ENCODE results near the gene FBXL7.

The FBXL7 gene

GRCh38 chr5:15623794-15624193 is 123.8 kb downstream of the FBXL7 start:
- no peak for DNase-seq

GRCh38 chr5:15627109-15627508 is 127.1 kb downstream of the FBXL7 start:
- no peak for DNase-seq

- no peak for DNase-seq
Measured at GRCh38 chr5:15627647-15628046, 127.7 kb downstream of the FBXL7 start.

GRCh38 chr5:15630441-15630840 is 130.5 kb downstream of the FBXL7 start:
- no peak for DNase-seq

GRCh38 chr5:15634591-15635288 is 134.8 kb downstream of the FBXL7 start:
- no peak for DNase-seq

GRCh38 chr5:15635289-15635616 is 135.3 kb downstream of the FBXL7 start:
- DNase-seq = no peak

- no peak for DNase-seq
Measured at GRCh38 chr5:15637345-15637744, 137.4 kb downstream of the FBXL7 start.

- DNase-seq = no peak
Measured at GRCh38 chr5:15637886-15638285, 137.9 kb downstream of the FBXL7 start.

GRCh38 chr5:15638296-15638695 is 138.3 kb downstream of the FBXL7 start:
- no peak for DNase-seq

- DNase-seq = no peak
Measured at GRCh38 chr5:15639288-15639687, 139.3 kb downstream of the FBXL7 start.

GRCh38 chr5:15640116-15640515 is 140.1 kb downstream of the FBXL7 start:
- no peak for DNase-seq

GRCh38 chr5:15643731-15644130 is 143.8 kb downstream of the FBXL7 start:
- DNase-seq = no peak

- DNase-seq = no peak
Measured at GRCh38 chr5:15645381-15646160, 145.6 kb downstream of the FBXL7 start.

- DNase-seq = no peak
Measured at GRCh38 chr5:15646371-15646770, 146.4 kb downstream of the FBXL7 start.

GRCh38 chr5:15647251-15647650 is 147.3 kb downstream of the FBXL7 start:
- DNase-seq = no peak

- no peak for DNase-seq
Measured at GRCh38 chr5:15650266-15650665, 150.3 kb downstream of the FBXL7 start.

GRCh38 chr5:15654779-15655178 is 154.8 kb downstream of the FBXL7 start:
- no peak for DNase-seq

- DNase-seq = no peak
Measured at GRCh38 chr5:15655683-15656082, 155.7 kb downstream of the FBXL7 start.

GRCh38 chr5:15664961-15665360 is 165.0 kb downstream of the FBXL7 start:
- DNase-seq = no peak

- no peak for DNase-seq
Measured at GRCh38 chr5:15669826-15670225, 169.8 kb downstream of the FBXL7 start.

GRCh38 chr5:15674716-15675115 is 174.7 kb downstream of the FBXL7 start:
- no peak for DNase-seq

- DNase-seq = no peak
Measured at GRCh38 chr5:15676591-15676990, 176.6 kb downstream of the FBXL7 start.

GRCh38 chr5:15679161-15679560 is 179.2 kb downstream of the FBXL7 start:
- no peak for DNase-seq

- no peak for DNase-seq
Measured at GRCh38 chr5:15680455-15680854, 180.5 kb downstream of the FBXL7 start.

- no peak for DNase-seq
Measured at GRCh38 chr5:15682122-15682521, 182.1 kb downstream of the FBXL7 start.

All from inflammatory macrophage treated with lipopolysaccharide for 1 hour (primary cell).